ENCODE data around the gene BCL2L12.
"Not testable (repeated sequence)": the region's sequence is repeated elsewhere in the genome, so short reads cannot be mapped to it uniquely, and the experiment has no call there.

Gene BCL2L12

GRCh38 chr19:49718511-49718910, 52.8 kb downstream of the BCL2L12 start:
- no peak for DNase-seq

GRCh38 chr19:49718991-49719390, 53.3 kb downstream of the BCL2L12 start:
- no peak for DNase-seq

- DNase-seq = not testable (repeated sequence)
Observed at GRCh38 chr19:49719420-49719819, 53.7 kb downstream of the BCL2L12 start.
